HG02870 (cell line): ENCODE measurements around the gene EPB41L1.

Experiments used
- ATAC-seq: cut with Tn5 transposase; IDR thresholded peaks from one replicate; pipeline ENCODE4 v1.9.1; 2021; ENCODE audit warnings: mild to moderate bottlenecking, moderate library complexity; ENCODE audit not compliant: unreplicated experiment

EPB41L1 gene

GRCh38 chr20:36275011-36275410 lies 120.5 kb downstream of the EPB41L1 start:
- no peak for ATAC-seq

- ATAC-seq = no peak
These were observed 121.1 kb downstream of the EPB41L1 start for GRCh38 chr20:36275441-36276189.

GRCh38 chr20:36277546-36277945 lies 123.0 kb downstream of the EPB41L1 start:
- no peak for ATAC-seq

- no peak for ATAC-seq
These were observed 124.8 kb downstream of the EPB41L1 start for GRCh38 chr20:36279362-36279761.

GRCh38 chr20:36279776-36280175 lies 125.2 kb downstream of the EPB41L1 start:
- ATAC-seq = no peak

GRCh38 chr20:36281785-36282380 lies 127.3 kb downstream of the EPB41L1 start:
- ATAC-seq = no peak
